ENCODE measurements around the gene TMEM14B.
"Not testable (repeated sequence)": the region's sequence is repeated elsewhere in the genome, so short reads cannot be mapped to it uniquely, and the experiment has no call there.

TMEM14B gene

GRCh38 chr6:10733151-10733715 is 14.4 kb upstream of the TMEM14B start:
- DNase-seq (ENCODE audit: low read depth): no peak
- no peak overlapping the region for H3K4me3 ChIP-seq (ENCODE audit: low read length)
- TF ChIP-seq, protein P1, sequence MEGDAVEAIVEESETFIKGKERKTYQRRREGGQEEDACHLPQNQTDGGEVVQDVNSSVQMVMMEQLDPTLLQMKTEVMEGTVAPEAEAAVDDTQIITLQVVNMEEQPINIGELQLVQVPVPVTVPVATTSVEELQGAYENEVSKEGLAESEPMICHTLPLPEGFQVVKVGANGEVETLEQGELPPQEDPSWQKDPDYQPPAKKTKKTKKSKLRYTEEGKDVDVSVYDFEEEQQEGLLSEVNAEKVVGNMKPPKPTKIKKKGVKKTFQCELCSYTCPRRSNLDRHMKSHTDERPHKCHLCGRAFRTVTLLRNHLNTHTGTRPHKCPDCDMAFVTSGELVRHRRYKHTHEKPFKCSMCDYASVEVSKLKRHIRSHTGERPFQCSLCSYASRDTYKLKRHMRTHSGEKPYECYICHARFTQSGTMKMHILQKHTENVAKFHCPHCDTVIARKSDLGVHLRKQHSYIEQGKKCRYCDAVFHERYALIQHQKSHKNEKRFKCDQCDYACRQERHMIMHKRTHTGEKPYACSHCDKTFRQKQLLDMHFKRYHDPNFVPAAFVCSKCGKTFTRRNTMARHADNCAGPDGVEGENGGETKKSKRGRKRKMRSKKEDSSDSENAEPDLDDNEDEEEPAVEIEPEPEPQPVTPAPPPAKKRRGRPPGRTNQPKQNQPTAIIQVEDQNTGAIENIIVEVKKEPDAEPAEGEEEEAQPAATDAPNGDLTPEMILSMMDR (IDR thresholded peaks at IDR 0.05; ENCODE audit: insufficient read depth, low read depth, low read length, missing control alignments): no peak

DNA sequence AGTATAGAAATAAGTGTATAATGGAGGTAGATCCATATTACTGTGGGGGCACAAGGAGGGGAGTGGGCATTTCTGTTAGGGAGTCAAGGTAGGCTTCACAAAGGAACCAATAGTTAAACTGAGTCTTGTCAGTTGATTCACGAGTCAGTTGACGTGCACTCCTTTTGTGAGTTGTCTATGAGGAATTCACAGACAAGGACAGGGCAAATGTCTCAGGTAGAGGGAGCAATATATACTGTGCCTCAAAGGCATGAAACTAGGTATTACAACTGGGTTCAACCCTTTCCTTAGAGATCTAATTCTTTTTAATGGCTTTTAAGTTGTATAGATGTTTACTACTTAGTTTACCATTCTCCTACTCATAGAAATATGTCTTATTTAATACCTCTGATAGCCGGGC is 13.7 kb upstream of the TMEM14B start:
- H3K4me3 ChIP-seq (ENCODE audit: low read length): no peak overlapping the region
- DNase-seq (ENCODE audit: low read depth): peak; percentile 69
- TF ChIP-seq, protein P1 (IDR thresholded peaks at IDR 0.05; ENCODE audit: insufficient read depth, low read depth, low read length, missing control alignments): no peak

- no peak overlapping the region for H3K4me3 ChIP-seq (ENCODE audit: low read length)
- no peak for DNase-seq (ENCODE audit: low read depth)
- TF ChIP-seq, protein P1 (IDR thresholded peaks at IDR 0.05; ENCODE audit: insufficient read depth, low read depth, low read length, missing control alignments): no peak
Observed at GRCh38 chr6:10736731-10737130, 10.9 kb upstream of the TMEM14B start.

GRCh38 chr6:10740061-10740460 is 7.5 kb upstream of the TMEM14B start:
- no peak overlapping the region for H3K4me3 ChIP-seq (ENCODE audit: low read length)
- TF ChIP-seq, protein P1 (IDR thresholded peaks at IDR 0.05; ENCODE audit: insufficient read depth, low read depth, low read length, missing control alignments): no peak
- no peak for DNase-seq (ENCODE audit: low read depth)

- not testable (repeated sequence) for H3K4me3 ChIP-seq (ENCODE audit: low read length); DNase-seq (ENCODE audit: low read depth)
Observed at GRCh38 chr6:10741643-10742042, 6.0 kb upstream of the TMEM14B start.

DNA sequence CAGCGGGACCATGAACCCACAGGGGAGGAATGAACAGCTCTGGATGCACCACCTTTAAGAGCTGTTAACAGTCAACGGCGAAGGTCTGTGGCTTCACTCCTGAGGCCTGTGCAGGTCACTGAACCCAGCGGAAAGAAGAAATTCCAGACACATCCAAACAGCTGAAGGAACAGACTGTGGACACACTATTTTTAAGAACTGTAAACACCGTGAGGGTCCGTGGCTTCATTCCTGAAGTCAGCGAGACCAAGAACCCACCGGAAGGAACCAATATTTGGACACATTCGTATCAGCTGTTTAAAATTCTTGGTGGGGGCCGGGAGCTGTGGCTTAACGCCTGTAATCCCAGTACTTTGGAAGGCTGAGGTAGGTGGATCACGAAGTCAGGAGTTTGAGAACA is 5.4 kb upstream of the TMEM14B start:
- no peak overlapping the region for H3K4me3 ChIP-seq (ENCODE audit: low read length)
- DNase-seq (ENCODE audit: low read depth): no peak
- TF ChIP-seq, protein P1 (IDR thresholded peaks at IDR 0.05; ENCODE audit: insufficient read depth, low read depth, low read length, missing control alignments): no peak

- TF ChIP-seq, protein P1 (IDR thresholded peaks at IDR 0.05; ENCODE audit: insufficient read depth, low read depth, low read length, missing control alignments): no peak
- no peak overlapping the region for H3K4me3 ChIP-seq (ENCODE audit: low read length)
- no peak for DNase-seq (ENCODE audit: low read depth)
Observed at GRCh38 chr6:10743515-10743914, 4.1 kb upstream of the TMEM14B start.

Measured in epithelial cell of esophagus (primary cell).